ENCODE results near the gene NPSR1.

The NPSR1 gene

GRCh38 chr7:34723866-34724490, 66.0 kb downstream of the NPSR1 start:
- no peak for DNase-seq

- DNase-seq = no peak
Observed at GRCh38 chr7:34726221-34726620, 68.2 kb downstream of the NPSR1 start.

GRCh38 chr7:34727464-34727995, 69.5 kb downstream of the NPSR1 start:
- DNase-seq = no peak

GRCh38 chr7:34728156-34728555, 70.1 kb downstream of the NPSR1 start:
- no peak for DNase-seq

GRCh38 chr7:34734771-34735170, 76.8 kb downstream of the NPSR1 start:
- no peak for DNase-seq

- no peak for DNase-seq
Observed at GRCh38 chr7:34735526-34735925, 77.5 kb downstream of the NPSR1 start.

GRCh38 chr7:34739651-34740300, 81.8 kb downstream of the NPSR1 start:
- no peak for DNase-seq

- DNase-seq = no peak
Observed at GRCh38 chr7:34740840-34741239, 82.8 kb downstream of the NPSR1 start.

- no peak for DNase-seq
Observed at GRCh38 chr7:34747176-34747781, 89.3 kb downstream of the NPSR1 start.

- DNase-seq = no peak
Observed at GRCh38 chr7:34747867-34748727, 90.1 kb downstream of the NPSR1 start.

- DNase-seq = no peak
Observed at GRCh38 chr7:34748728-34749089, 90.7 kb downstream of the NPSR1 start.

GRCh38 chr7:34749446-34749845, 91.4 kb downstream of the NPSR1 start:
- DNase-seq = no peak

GRCh38 chr7:34750209-34750608, 92.2 kb downstream of the NPSR1 start:
- DNase-seq = no peak

- no peak for DNase-seq
Observed at GRCh38 chr7:34750636-34751035, 92.6 kb downstream of the NPSR1 start.

GRCh38 chr7:34751725-34752643, 94.0 kb downstream of the NPSR1 start:
- no peak for DNase-seq

- DNase-seq = no peak
Observed at GRCh38 chr7:34752929-34753328, 94.9 kb downstream of the NPSR1 start.

GRCh38 chr7:34755008-34755407, 97.0 kb downstream of the NPSR1 start:
- DNase-seq = no peak

- no peak for DNase-seq
Observed at GRCh38 chr7:34756025-34756437, 98.0 kb downstream of the NPSR1 start.

GRCh38 chr7:34756691-34757090, 98.7 kb downstream of the NPSR1 start:
- no peak for DNase-seq

GRCh38 chr7:34757570-34758110, 99.6 kb downstream of the NPSR1 start:
- DNase-seq = no peak

- no peak for DNase-seq
Observed at GRCh38 chr7:34758111-34758601, 100.1 kb downstream of the NPSR1 start.

Data from midbrain (tissue), 1 donor.